ENCODE results near the gene EPHA6. TPM values are rescaled to one million over a fixed set of nuclear protein-coding genes. Genes with fewer than 3 reads are reported as not detected.

EPHA6 gene
- total and polyA plus RNA-seq, 2 donors (not counting 3 experiments of a cell fraction or from before 2014, with no cell fraction given) = not detected

GRCh38 chr3:97111244-97111643, 296.9 kb downstream of the EPHA6 start:
- H3K27ac ChIP-seq (ENCODE audit: insufficient read depth, low read depth, low read length) = no peak overlapping the region
- no peak for FAIRE-seq
- H3K36me3 ChIP-seq (ENCODE audit: control insufficient read depth in 2 of 2, extremely low read depth in 1 of 2, insufficient read depth in 2 of 2, low read length in 2 of 2) = no peaks in the 10 kb centered on the region
- CTCF ChIA-PET = no interaction called here
- no peaks in the 10 kb centered on the region for H3K27me3 ChIP-seq (ENCODE audit: control insufficient read depth in 2 of 2, insufficient read depth in 2 of 2, low read length in 2 of 2)
- no peak overlapping the region for H3K4me2 ChIP-seq (ENCODE audit: insufficient read depth, low read length)
- H3K9ac ChIP-seq (replicated peaks; ENCODE audit: extremely low read depth, insufficient read depth, low read length) = no peak overlapping the region
- POLR2A ChIA-PET = no interaction called here
- no peaks in the 10 kb centered on the region for H3K9me1 ChIP-seq (replicated peaks; ENCODE audit: control insufficient read depth, extremely low read depth, insufficient read depth, low read length)
- no peaks in the 10 kb centered on the region for H3K9me3 ChIP-seq (replicated peaks; ENCODE audit: control insufficient read depth, insufficient read depth, low read length)
- TF ChIP-seq FOS (IDR thresholded peaks at IDR 0.05; ENCODE audit: borderline replicate concordance, insufficient read depth, low read length) (no peak), CTCF (IDR thresholded peaks at IDR 0.05; ENCODE audit: extremely low read depth in 1 of 2, insufficient read depth in 1 of 2, low read depth in 1 of 2, low read length in 2 of 2) (no peak), POLR2A (IDR thresholded peaks at IDR 0.05; ENCODE audit: low read depth, low read length) (no peak), EZH2 (IDR thresholded peaks at IDR 0.05; ENCODE audit: borderline replicate concordance, low read depth, low read length, severe bottlenecking) (no peak), JUN (IDR thresholded peaks at IDR 0.05; ENCODE audit: borderline replicate concordance, insufficient read depth, insufficient read length, low read depth) (no peak), MYC (IDR thresholded peaks at IDR 0.05; ENCODE audit: low read depth, low read length) (no peak), GATA2 (IDR thresholded peaks at IDR 0.05; ENCODE audit: insufficient read depth, insufficient read length, low read depth, low read length) (no peak), POLR2AphosphoS5 (IDR thresholded peaks at IDR 0.05; ENCODE audit: insufficient read depth, low read depth, low read length) (no peak), MAX (IDR thresholded peaks at IDR 0.05; ENCODE audit: insufficient read depth, insufficient read length) (no peak)
- H2AFZ ChIP-seq (ENCODE audit: low read depth, low read length) = no peak overlapping the region
- intact Hi-C loops (cut with micrococcal nuclease) (no loop called here), dilution Hi-C loops (cut with MboI; ENCODE audit: extremely low pct_ligation_motif_present, low sequenced_read_pairs) (no loop called here)
- no peak overlapping the region for H3K4me3 ChIP-seq (replicated peaks in 1 of 3; ENCODE audit: insufficient read depth in 1 of 3, low read depth in 1 of 3, low read length in 3 of 3)
- no TSS peak for BruUV-seq (replicated peaks)
- no peaks in the 10 kb centered on the region for H3K79me2 ChIP-seq (ENCODE audit: control insufficient read depth, insufficient read depth, low read length)
- no peaks in the 10 kb centered on the region for H4K20me1 ChIP-seq (replicated peaks; ENCODE audit: control insufficient read depth, extremely low read depth, insufficient read depth, low read length)
- no peak for DNase-seq (ENCODE audit: low read depth, low spot score)
- no peaks in the 10 kb centered on the region for H3K4me1 ChIP-seq (ENCODE audit: control insufficient read depth, extremely low read depth, insufficient read depth, low read length)

Data from endothelial cell of umbilical vein (primary cell).